ENCODE measurements around the gene MAPKAP1.

The MAPKAP1 gene

DNA sequence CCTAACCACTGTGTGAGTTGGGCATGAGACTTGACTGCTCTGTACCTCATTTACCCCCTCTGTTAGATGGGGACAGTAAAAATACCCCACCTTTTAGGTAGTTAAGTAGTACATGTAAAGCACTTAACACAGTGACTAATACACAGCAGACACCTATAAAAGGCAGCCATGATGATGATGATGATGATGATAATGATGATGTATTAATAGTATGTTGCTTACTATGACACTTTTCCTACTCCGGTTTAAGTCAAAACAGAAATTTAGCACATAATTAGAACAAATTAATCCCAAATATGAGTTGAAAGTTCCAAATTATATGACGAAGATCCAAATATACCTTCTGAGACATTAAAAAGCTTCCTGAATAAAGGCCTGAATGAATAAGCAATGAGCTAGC lies 223.3 kb downstream of the MAPKAP1 start:
- DNase-seq = no peak

DNA sequence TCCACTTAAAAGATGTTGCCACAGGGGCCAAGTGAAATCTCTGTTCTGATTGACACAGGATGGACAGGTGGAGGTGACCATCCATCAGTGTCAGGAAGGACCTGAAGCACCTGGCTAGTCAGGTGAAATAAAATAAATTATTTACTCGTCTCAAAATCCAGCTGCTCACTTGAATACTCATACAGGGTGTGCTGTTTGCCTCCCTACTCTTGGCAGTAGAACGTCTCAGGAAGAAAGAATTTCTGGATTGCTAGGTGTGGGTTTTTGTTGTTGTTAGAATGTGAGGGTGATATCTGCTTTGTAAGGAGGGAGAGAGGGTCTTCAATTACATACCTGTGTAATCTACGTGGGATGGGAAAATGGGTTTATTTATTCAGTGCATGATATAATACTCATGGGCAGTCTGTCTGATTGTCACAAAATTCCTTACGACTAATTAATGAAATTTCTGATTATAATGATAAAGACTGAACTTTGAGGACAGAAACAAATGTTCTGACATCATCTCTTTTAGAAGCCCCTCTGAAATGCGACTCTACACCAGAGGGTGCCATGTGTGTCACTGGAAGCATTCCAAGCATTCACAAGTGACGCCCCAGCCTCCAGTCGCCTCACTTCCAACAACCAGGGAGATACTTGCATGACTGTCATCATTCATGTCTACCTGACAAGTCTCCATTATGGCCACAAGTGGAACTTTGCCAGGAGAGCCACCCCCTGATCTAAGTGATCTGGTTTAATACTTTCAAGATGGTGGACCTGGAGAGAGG lies 227.0 kb downstream of the MAPKAP1 start:
- no peak for DNase-seq
- in situ Hi-C loops (cut with MboI; ENCODE audit: low pct_unique_long_range_greater_than_20kb, low sequenced_read_pairs) = no loop called here

More for the DNA sequence above, 223.3 kb downstream of the MAPKAP1 start:
- in situ Hi-C loops (cut with MboI; ENCODE audit: low pct_unique_long_range_greater_than_20kb, low sequenced_read_pairs) = no loop called here

DNA sequence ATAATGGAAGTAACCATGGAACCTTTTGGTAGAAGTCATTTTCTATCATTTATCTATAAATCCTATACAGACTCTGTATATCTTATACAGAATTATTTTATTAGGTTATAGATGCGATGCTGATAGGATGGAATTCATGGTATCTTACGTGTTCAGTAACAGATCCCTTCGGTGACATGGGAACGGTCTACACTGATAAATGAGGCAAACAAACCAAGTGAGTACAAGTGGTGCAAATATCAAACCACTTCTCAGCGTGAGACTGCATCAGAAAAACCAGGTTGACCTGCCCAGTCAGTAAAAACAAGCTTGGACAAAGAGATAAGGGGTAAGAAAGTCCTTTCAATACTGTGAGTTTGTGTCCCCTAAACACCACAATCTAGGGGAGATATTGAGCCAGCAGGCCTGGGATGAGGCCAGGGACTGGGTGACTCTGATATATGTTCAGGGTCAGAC lies 229.9 kb downstream of the MAPKAP1 start:
- DNase-seq = no peak
- in situ Hi-C loops (cut with MboI; ENCODE audit: low pct_unique_long_range_greater_than_20kb, low sequenced_read_pairs) = no loop called here

DNA sequence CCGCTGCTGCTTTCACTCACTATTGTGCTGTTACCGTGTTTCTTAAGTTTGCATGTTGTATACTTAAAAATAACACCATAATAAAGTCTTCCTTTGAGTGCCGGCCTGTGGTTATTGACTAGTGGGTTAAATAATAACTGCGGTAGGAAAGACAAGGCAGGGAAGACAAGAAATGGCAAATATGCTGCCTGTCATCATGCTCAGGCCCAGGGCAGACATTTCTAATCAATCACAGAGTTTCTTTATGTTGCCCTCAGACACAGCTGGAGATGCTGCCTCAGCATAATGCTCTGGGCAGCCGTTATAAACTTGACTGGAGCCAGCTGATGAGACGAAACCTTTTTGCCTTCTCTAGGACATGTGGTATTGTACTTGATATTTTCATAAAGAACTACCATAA lies 230.4 kb downstream of the MAPKAP1 start:
- no peak for DNase-seq
- in situ Hi-C loops (cut with MboI; ENCODE audit: low pct_unique_long_range_greater_than_20kb, low sequenced_read_pairs) = no loop called here

DNA sequence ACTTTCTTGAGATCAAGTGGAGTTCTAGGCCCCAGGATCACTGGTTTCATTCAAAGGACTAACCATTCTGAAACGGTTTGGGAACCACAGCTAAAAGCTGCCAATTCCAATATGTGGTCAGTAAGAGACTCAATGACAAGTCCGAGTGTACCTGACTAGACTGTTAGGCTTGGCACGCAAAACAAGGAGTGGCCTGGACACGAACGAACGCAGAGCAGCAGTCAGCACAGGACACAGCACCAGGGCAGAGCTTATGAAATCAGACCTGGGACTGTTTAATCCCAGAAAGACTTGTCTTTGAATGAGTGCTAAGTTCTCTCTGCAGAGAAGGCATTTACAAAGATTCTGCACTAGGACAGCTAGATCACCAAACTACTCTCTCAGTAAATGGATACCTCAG lies 231.6 kb downstream of the MAPKAP1 start:
- in situ Hi-C loops (cut with MboI; ENCODE audit: low pct_unique_long_range_greater_than_20kb, low sequenced_read_pairs) = no loop called here
- no peak for DNase-seq

DNA sequence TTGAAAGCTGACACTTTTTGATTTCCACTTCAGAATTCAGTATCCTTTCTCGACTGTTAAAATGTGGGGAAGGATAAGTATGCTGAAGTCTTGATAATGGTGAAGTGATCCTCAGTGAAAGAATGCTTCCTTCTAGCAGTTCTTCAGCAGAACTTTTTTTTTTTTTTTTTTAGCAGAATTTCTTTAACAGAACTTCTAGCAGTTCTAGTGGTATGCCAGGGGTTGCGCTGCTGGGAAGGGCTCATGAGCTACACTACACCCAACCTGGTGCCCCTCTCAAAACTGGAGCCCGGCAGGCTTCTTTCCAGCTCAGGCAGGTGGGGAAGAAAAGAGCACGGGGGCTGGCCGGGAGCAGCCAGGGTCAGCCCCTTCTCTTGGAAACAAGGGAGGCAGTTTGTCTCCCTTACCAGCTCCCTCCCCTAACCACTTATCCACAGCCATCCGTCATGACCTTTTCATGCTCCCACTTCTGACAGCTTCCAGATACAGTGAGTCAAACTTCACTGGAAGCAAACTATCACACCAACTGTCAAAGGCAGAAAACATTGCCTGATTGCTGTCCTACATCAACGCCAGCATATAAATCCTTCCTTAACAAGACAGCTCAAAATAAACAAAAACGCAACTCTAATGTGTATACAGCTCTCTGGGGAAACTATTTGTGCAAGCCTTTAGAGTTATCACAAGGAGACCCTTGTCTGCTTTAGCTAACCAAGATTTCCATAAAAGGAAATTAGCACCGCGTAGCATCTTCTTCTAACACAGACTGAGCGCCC lies 233.9 kb downstream of the MAPKAP1 start:
- no peak for DNase-seq
- in situ Hi-C loops (cut with MboI; ENCODE audit: low pct_unique_long_range_greater_than_20kb, low sequenced_read_pairs) = no loop called here

DNA sequence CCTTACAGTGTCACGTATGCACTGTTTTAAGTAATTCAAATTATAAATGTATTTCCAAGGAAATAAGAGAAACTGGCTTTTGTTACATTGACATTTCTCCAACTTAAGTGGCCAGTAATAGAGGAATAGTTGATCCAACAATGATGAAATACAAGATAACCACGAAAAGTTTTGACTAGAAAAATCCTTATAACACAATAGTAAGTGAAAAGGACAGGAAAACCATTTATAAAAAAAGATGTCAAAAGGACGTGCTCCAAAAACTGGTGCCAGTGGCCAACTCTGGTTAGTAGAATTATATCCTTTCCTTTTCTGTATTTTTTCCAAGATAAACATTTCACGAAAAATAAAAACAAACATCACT lies 234.5 kb downstream of the MAPKAP1 start:
- DNase-seq = no peak
- in situ Hi-C loops (cut with MboI; ENCODE audit: low pct_unique_long_range_greater_than_20kb, low sequenced_read_pairs) = no loop called here

DNA sequence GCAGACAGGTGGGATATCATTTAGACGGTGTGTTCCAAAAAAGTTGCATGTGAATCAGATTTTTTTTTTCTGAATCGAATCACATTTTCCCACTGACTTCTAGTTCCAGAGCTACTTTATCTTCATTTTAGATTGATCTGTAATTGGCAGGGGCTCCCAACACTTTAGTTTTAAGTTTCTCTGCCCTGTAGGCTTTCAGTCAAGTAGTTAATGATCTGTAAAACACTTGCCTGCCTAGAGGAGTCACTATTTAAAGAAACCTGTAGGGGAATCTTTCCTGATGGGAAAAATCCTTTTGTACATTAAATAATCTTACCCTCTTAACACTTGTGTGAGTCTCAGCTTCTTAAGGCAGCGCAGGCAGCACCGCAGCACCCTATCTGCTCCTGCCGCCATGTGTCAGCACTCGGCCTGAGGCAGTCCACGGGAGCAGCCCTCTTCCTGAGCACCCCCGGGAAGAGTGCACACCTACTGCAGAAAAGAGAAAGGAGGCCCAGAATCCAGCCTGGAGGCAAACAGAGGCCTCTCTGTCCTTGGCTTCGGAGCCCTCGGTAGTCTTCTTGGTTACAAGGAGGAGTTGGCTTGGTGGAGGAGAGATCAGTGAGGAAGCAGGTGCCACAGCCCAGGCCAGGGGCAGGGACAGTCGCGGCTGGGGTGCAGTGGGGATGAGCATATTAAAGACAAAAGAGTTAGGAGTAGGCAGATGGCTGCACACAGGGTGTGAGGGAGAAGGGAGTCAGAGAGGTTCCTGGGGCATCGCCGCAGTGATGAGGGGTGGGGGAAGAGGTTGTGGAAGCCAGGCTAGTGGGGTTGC lies 236.0 kb downstream of the MAPKAP1 start:
- no peak for DNase-seq
- in situ Hi-C loops (cut with MboI; ENCODE audit: low pct_unique_long_range_greater_than_20kb, low sequenced_read_pairs) = no loop called here

DNA sequence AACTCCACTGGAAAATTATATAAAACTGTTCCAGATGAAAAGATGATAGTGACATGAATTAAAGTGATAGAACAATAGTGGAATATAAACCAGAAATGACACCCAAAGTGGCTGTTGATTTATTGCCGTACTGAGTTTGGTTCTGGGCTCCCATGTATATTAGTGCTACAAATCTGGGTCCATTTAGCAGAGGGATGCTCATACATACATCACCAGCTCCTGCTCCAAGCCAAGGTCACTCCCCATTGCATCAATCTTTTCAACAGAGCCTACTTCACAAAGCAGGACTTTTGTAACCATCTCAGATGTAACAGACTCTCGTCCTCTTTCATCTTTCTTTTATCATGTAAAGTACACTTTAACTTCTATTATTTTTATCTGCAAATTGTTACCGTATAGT lies 236.8 kb downstream of the MAPKAP1 start:
- in situ Hi-C loops (cut with MboI; ENCODE audit: low pct_unique_long_range_greater_than_20kb, low sequenced_read_pairs) = no loop called here
- no peak for DNase-seq

DNA sequence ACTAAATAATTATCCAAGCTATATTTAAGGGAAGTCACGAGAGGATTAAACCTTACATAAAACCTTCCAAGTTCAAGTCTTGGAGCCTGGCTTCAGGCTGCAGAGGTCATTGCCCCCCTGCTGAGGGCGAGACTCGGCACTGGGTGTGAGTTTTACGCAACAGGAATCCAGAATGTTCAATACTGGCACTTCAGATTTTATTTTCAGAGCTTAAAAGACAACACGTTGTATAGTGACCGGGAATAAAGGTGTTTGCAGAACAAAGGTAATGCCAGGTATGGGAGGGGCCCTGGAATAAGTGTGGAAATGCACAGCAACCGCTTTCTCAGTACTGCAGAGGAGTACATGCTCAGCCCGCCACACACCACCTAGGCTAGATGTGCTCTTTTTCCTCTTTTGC lies 238.4 kb downstream of the MAPKAP1 start:
- DNase-seq = no peak
- in situ Hi-C loops (cut with MboI; ENCODE audit: low pct_unique_long_range_greater_than_20kb, low sequenced_read_pairs) = no loop called here

DNA sequence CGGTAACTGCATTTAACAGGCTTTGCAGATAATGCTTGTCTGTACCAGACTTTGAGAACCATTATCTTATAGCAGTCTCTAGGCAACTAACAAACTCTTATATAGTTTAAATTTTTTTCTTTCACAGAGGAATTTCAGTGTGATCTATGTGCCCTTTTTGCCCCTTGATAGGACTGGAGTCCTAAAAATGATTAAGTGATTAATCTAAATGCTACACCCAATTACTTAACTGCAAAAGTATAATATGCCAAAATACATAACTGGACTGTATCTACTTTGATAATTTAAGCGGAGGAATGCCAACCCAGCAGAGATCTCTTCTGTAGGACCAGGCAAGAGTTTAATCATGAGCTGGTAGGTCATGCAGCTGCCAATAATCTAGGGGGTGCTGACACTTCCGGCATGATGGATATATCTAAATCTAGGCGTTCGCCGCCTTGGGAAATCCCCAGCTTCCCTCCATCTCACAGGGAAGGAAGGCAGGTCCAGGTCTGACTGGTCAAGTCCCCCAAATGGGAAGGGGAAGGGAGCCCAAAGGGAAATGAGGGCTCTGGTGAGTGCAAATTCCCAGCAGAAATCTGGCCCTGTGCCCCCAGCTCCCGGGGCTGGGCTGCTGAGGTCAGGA lies 239.8 kb downstream of the MAPKAP1 start:
- no peak for DNase-seq
- in situ Hi-C loops (cut with MboI; ENCODE audit: low pct_unique_long_range_greater_than_20kb, low sequenced_read_pairs) = no loop called here

DNA sequence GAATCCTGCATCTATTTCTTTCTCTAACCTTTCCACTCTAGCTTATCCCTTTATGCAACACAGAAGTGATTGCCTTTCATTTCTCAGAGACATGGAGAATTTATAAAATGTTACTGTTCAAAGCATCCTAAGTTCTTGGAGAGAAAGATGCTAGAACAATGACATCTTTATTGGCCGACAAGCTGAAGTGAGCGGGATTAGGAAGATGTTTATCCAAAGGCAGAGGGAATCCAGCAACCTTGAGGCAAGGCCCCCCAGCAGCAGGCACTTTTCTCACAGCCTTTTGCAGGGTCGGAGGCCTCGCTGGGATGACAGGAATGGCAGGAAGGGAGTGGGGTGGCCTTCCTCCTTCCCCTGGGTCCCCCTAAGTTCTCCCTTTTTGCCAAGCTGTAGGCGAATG lies 240.6 kb downstream of the MAPKAP1 start:
- in situ Hi-C loops (cut with MboI; ENCODE audit: low pct_unique_long_range_greater_than_20kb, low sequenced_read_pairs) = no loop called here
- no peak for DNase-seq

DNA sequence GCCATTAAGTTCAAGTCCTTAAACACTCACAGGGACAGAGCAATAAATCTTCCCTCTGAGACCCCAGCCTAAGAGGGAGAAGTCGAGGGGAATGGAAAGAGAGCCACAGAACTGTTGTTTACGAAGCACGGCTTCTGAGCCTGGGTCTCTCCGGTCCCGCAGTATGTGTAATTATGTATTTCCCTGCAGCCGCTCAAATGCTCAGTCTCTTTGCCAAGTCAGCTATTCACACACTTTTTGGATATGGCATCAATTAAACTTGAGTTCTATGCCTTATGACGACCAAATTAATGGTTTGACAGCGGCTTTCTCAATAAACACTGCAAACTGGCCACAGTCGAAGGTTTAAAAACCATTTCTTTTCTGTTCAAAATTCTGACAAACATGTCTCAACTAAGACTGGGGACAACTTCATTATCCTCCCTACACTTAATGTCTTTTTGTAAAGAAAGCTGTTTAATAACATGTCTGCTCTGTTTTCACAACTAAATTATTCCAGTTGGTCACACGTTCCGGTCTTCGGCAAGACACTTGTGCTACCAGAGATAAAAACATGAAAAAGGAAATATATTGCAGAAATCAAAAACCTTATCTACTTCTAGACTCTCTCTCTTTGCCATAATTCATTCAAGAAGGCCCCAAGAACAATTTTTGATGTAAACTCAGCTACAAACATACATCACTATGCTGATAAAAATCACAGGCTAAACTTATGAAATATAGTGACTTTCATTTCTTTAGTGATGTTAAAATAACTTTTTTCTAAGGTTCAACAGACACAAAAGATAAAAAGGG lies 242.2 kb downstream of the MAPKAP1 start:
- in situ Hi-C loops (cut with MboI; ENCODE audit: low pct_unique_long_range_greater_than_20kb, low sequenced_read_pairs) = no loop called here
- no peak for DNase-seq

DNA sequence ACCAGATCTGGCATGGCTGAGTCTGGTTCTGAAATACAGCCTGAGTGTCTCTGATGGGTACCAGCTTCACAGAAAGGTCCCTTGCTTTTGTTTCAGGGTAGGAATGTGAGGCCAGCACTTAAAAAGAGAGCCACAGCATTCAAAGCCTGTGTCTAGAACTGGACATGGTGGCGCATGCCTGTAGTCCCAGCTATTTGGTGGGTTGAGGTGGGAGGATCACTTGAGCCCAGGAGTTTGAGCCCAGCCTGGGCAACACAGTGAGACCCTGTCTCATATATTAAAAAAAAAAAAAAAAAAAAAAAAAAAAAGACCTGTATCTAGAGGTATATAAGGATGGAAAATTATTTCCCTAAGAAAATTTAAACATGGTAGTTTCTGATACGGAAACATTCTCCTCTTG lies 243.1 kb downstream of the MAPKAP1 start:
- in situ Hi-C loops (cut with MboI; ENCODE audit: low pct_unique_long_range_greater_than_20kb, low sequenced_read_pairs) = no loop called here
- DNase-seq = no peak

DNA sequence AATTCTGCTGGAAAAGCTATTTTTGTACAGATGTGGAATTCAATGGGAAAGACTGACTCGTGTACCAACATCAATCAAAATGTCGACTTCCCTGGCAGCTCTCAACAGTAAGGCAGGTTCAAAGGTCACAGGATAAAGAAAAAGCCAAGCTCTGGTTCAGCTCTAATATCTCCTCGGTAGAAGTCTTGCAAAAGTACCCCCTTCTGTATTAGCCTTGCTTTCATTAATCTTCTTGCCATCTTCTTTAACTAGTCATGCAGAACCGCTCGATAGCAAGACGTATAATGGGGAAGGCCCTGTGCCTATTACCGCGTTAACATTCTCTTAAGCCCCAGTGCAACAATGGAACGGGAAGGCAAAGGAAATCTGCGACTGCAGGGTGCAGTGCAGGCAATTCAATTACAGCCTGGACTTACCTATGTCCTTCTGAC lies 244.1 kb downstream of the MAPKAP1 start:
- in situ Hi-C loops (cut with MboI; ENCODE audit: low pct_unique_long_range_greater_than_20kb, low sequenced_read_pairs) = no loop called here

DNA sequence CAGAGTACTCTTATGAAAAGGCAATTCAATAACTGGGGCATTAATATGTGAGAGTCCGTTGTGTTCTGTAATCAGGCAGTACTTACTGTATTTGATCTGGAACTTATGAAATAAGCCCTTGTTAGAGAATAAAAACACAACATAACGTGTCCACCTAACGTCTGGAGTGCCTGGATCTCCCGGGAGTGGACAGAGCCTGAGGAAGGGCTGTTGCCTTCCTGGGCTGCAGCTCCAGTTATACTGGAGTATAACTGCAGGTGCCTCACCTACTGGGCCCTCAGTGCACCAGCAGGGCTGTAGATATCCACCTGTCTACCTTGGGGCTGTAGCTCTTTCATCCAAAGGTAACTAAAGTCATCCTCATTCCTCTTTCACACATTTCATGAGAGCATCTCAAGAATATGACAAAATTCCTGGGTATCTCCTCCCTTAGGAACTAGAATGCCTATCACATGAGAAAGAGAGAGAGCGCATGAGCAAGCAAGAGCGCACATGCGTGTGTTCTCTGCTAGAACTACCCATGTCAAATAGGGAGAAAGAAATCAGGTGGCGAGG lies 245.3 kb downstream of the MAPKAP1 start:
- in situ Hi-C loops (cut with MboI; ENCODE audit: low pct_unique_long_range_greater_than_20kb, low sequenced_read_pairs) = no loop called here
- no peak for DNase-seq

More for the DNA sequence above, 244.1 kb downstream of the MAPKAP1 start:
- no peak for DNase-seq

DNA sequence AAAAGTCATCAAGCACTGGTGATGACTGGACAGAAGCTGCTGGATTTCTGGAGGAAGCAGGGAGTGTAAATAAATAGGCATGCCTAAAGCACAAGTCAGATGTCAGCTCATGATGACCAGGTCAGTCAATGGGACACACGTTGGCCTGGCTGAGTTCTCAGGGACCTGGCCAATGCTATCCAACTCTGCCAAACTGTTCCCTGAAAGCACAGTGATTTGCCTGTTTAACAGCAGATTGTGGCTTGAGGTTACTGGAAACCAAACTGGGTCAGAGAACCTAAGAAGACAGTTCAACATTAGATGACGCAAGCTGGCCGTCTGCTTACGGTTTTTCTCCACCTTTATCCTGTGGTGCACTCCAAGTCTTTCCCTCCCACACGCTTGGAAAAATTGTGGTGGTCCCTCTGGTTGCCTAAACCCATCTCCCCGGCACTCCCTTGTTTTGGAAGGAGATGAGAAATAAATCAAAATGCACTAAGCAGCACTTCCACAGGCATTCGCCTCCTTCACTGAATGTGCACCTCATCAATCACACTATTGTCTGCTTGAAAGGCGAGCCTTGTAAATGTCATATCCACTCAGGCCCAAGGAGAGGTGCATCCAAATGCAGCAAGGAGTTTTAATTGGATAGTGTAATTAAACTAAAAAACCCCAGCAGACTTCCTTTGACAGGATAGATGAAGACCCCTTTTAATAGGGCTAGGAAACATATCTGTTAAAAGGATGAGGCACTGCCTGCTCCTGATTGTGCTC lies 245.9 kb downstream of the MAPKAP1 start:
- DNase-seq = no peak
- in situ Hi-C loops (cut with MboI; ENCODE audit: low pct_unique_long_range_greater_than_20kb, low sequenced_read_pairs) = no loop called here

DNA sequence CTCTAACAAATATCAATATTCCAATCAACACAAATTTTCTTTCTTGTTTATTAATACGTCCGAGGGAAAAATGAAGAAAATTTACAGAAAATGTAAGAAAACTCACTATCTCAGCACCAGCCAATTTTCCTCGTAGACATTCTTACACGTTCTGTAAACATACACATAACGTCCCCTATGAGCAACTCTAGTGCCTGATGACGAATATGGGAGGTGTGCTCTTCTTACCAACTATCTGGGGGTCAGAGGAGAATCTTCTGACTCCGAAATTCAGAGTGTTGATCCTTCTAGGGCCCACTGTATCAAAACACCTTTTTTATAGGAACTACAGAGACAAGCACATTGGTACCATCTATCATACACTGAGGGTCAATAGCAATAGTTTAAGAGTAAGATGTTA lies 246.7 kb downstream of the MAPKAP1 start:
- in situ Hi-C loops (cut with MboI; ENCODE audit: low pct_unique_long_range_greater_than_20kb, low sequenced_read_pairs) = no loop called here

More for the DNA sequence above, 246.7 kb downstream of the MAPKAP1 start:
- DNase-seq = no peak
